ENCODE results near the gene CCNE1.
"Not testable (repeated sequence)": the region's sequence is repeated elsewhere in the genome, so short reads cannot be mapped to it uniquely, and the experiment has no call there.

CCNE1 gene

DNA sequence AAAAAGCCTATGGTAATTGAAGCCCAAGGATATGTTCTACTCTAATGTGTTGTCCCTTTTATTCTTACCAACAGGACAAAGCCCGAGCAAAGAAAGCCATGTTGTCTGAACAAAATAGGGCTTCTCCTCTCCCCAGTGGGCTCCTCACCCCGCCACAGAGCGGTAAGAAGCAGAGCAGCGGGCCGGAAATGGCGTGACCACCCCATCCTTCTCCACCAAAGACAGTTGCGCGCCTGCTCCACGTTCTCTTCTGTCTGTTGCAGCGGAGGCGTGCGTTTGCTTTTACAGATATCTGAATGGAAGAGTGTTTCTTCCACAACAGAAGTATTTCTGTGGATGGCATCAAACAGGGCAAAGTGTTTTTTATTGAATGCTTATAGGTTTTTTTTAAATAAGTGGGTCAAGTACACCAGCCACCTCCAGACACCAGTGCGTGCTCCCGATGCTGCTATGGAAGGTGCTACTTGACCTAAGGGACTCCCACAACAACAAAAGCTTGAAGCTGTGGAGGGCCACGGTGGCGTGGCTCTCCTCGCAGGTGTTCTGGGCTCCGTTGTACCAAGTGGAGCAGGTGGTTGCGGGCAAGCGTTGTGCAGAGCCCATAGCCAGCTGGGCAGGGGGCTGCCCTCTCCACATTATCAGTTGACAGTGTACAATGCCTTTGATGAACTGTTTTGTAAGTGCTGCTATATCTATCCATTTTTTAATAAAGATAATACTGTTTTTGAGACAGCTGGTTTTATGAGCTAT, 12.0 kb downstream of the CCNE1 start:
- TF ChIP-seq CTCF (conservative IDR thresholded peaks at IDR 0.05; ENCODE audit: control insufficient read depth, insufficient read depth, low read depth, low read length): no peak
- H3K4me3 ChIP-seq (ENCODE audit: control insufficient read depth, low read depth, low read length): no peak overlapping the region
- no peak for DNase-seq (ENCODE audit: low read depth)

GRCh38 chr19:29825263-29825662, 13.5 kb downstream of the CCNE1 start:
- H3K4me3 ChIP-seq (ENCODE audit: control insufficient read depth, low read depth, low read length); DNase-seq (ENCODE audit: low read depth): not testable (repeated sequence)

DNA sequence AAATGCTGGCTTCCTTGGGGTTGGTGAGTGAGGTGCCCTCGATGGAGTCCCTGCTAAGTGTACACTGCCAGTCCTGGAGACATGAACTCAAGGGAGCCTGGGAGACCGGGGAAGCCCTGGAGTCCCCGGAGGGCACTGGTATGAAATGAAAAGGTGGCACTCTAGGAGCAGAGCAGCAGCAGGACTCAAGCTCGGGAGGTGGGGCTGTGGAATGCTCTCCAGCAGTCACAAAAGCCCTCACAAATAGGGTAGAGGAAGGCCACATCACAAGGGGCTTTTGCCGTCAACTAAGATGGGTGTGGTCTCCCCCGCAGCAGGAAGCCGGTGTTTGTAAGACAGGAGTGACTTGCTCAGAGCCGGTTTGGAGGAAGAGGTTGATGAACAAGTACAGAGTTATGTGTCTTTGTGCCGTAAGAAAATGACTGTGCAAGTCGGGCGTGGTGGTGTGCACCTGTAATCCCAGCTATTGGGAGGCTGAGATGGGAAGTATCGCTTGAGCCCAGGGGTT, 19.3 kb downstream of the CCNE1 start:
- no peak for TF ChIP-seq CTCF (conservative IDR thresholded peaks at IDR 0.05; ENCODE audit: control insufficient read depth, insufficient read depth, low read depth, low read length)
- no peak for DNase-seq (ENCODE audit: low read depth)
- no peak overlapping the region for H3K4me3 ChIP-seq (ENCODE audit: control insufficient read depth, low read depth, low read length)

- H3K4me3 ChIP-seq (ENCODE audit: control insufficient read depth, low read depth, low read length): no peak overlapping the region
- no peak for DNase-seq (ENCODE audit: low read depth)
- TF ChIP-seq CTCF (conservative IDR thresholded peaks at IDR 0.05; ENCODE audit: control insufficient read depth, insufficient read depth, low read depth, low read length): no peak
Observed at GRCh38 chr19:29831686-29832085, 19.9 kb downstream of the CCNE1 start.

- H3K4me3 ChIP-seq (ENCODE audit: control insufficient read depth, low read depth, low read length): no peak overlapping the region
- no peak for DNase-seq (ENCODE audit: low read depth)
- no peak for TF ChIP-seq CTCF (conservative IDR thresholded peaks at IDR 0.05; ENCODE audit: control insufficient read depth, insufficient read depth, low read depth, low read length)
Observed at GRCh38 chr19:29832801-29833200, 21.0 kb downstream of the CCNE1 start.

- H3K4me3 ChIP-seq (ENCODE audit: control insufficient read depth, low read depth, low read length): no peak overlapping the region
- no peak for DNase-seq (ENCODE audit: low read depth)
- TF ChIP-seq CTCF (conservative IDR thresholded peaks at IDR 0.05; ENCODE audit: control insufficient read depth, insufficient read depth, low read depth, low read length): no peak
Observed at GRCh38 chr19:29833614-29834261, 21.9 kb downstream of the CCNE1 start.
